Measurements from ENCODE around the gene TBCA.

- TF ChIP-seq CTCF (IDR thresholded peaks at IDR 0.05) = no peak
- TF ChIP-seq POLR2A (IDR thresholded peaks at IDR 0.05) = no peak
These were observed 33.0 kb downstream of the TBCA start for GRCh38 chr5:77743181-77743580.

Measured in heart left ventricle (tissue), 13 donors.